HepG2 (cell line): ENCODE results near the gene HOXA5.

Source experiments
- CBX5 ChIP-seq: sonication (generic); formaldehyde crosslinking; IDR thresholded peaks from 2 replicates; pipeline ENCODE4 v1.4.0; 2020; ENCODE audit warnings: missing genetic modification reagents, borderline replicate concordance
- DNMT3B ChIP-seq: conservative IDR thresholded peaks from 2 replicates; pipeline ENCODE4 v1.6.1; 2016; ENCODE audit warnings: missing biosample characterization, control low read depth
- SETDB1 ChIP-seq: sonication (generic); formaldehyde crosslinking; IDR thresholded peaks from 2 replicates; pipeline ENCODE4 v1.5.1; 2020; ENCODE audit warnings: missing genetic modification reagents, mild to moderate bottlenecking, borderline replicate concordance
- TF ChIP-seq, protein P1 (sequence below): IDR thresholded peaks from 2 replicates; pipeline ENCODE4 v1.6.1; 2016; ENCODE audit warnings: control low read depth

DNA sequence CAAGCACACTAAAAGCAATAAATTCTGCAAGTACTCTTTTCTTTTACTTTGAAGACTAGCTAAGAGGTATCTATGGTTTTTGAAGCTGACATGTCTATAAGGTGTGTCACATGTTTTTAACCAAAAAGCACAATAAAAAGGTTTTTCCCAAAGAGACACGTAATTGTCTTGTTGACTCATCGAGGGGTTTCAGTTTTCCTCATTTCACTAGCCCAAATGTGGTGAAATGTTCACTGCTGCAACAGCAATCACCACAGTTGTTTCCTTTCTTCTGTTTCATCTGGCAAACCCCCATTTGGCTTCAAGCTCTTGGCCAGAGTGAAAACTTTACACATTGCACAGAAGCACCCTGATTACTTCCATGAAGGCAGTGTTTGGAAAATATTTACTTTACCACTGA, 9.1 kb downstream of the HOXA5 start:
- TF ChIP-seq DNMT3B (CRISPR knock-in tag) (no peak), CBX5 (no peak), SETDB1 (CRISPR knock-in tag) (no peak)
- TF ChIP-seq, protein P1, sequence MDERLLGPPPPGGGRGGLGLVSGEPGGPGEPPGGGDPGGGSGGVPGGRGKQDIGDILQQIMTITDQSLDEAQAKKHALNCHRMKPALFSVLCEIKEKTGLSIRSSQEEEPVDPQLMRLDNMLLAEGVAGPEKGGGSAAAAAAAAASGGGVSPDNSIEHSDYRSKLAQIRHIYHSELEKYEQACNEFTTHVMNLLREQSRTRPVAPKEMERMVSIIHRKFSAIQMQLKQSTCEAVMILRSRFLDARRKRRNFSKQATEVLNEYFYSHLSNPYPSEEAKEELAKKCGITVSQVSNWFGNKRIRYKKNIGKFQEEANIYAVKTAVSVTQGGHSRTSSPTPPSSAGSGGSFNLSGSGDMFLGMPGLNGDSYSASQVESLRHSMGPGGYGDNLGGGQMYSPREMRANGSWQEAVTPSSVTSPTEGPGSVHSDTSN: no peak
